Measurements from ENCODE around the gene GJB5.

- TF ChIP-seq CTCF (IDR thresholded peaks at IDR 0.05; ENCODE audit: low read length): no peak
- TF ChIP-seq EZH2 (IDR thresholded peaks at IDR 0.05; ENCODE audit: borderline replicate concordance, low read length): no peak
These were observed 45.4 kb downstream of the GJB5 start for GRCh38 chr1:34800214-34800613.

All from OCI-LY1 (cell line).